WTC11 (cell line): ENCODE results near the gene NUAK1. TPM values are rescaled to one million over a fixed set of nuclear protein-coding genes. Genes with fewer than 3 reads are reported as not detected.

ENCODE experiments used
- ATAC-seq: fragments of 200-7000 bp; cut with Tn5 transposase; 2 replicates; pipeline ENCODE4 v1.10.0; 2021; ENCODE audit warnings: mild to moderate bottlenecking, moderate library complexity
- CTCF ChIA-PET: fragments of 300-600 bp; sonication (Branson Sonifier 250); formaldehyde crosslinking; loops from one replicate; lab custom pipeline; 2021; ENCODE audit warnings: antibody characterized with exemption; lab: Charles Lee
- POLR2A ChIA-PET: fragments of 350-600 bp; sonication (Branson Sonifier 250); formaldehyde crosslinking; loops from one replicate; lab custom pipeline; 2021; ENCODE audit warnings: antibody characterized with exemption; lab: Charles Lee
- DNase-seq: peaks from one replicate; pipeline ENCODE4 v3.0.0; 2021; ENCODE audit warnings: low spot score
- H3K27ac Mint-ChIP-seq: 2 replicates; pipeline ENCODE4 v1.8.0; 2021; ENCODE audit warnings: mixed read lengths
- H3K27me3 Mint-ChIP-seq: 2 replicates; pipeline ENCODE4 v1.8.0; 2021; ENCODE audit warnings: low read depth, mild to moderate bottlenecking, moderate library complexity, mixed read lengths
- H3K36me3 Mint-ChIP-seq: 2 replicates; pipeline ENCODE4 v1.8.0; 2021; ENCODE audit warnings: mixed read lengths
- H3K4me1 Mint-ChIP-seq: 2 replicates; pipeline ENCODE4 v1.8.0; 2022; ENCODE audit warnings: mixed read lengths
- H3K4me3 Mint-ChIP-seq: 2 replicates; pipeline ENCODE4 v1.8.0; 2021; ENCODE audit warnings: mild to moderate bottlenecking, moderate library complexity, mixed read lengths
- H3K9me3 Mint-ChIP-seq: 2 replicates; pipeline ENCODE4 v1.8.0; 2021; ENCODE audit warnings: mixed read lengths
- AR ChIP-seq: fragments of 250-450 bp; sonication (Bioruptor Pico); IDR thresholded peaks from 2 replicates; pipeline ENCODE4 v1.9.0; 2021; ENCODE audit warnings: mild to moderate bottlenecking
- ATF2 ChIP-seq: sonication (generic); formaldehyde crosslinking; IDR thresholded peaks from 2 replicates; pipeline ENCODE4 v1.8.1; 2022; ENCODE audit warnings: low read depth, missing genetic modification reagents, borderline replicate concordance
- CREM ChIP-seq: sonication (generic); formaldehyde crosslinking; IDR thresholded peaks from 2 replicates; pipeline ENCODE4 v1.8.1; 2022; ENCODE audit warnings: mild to moderate bottlenecking, missing genetic modification reagents, moderate library complexity
- E2F5 ChIP-seq: sonication (generic); formaldehyde crosslinking; IDR thresholded peaks from 2 replicates; pipeline ENCODE4 v1.8.1; 2022; ENCODE audit warnings: mild to moderate bottlenecking, moderate library complexity, missing genetic modification reagents
- EMX1 ChIP-seq: fragments of 250-450 bp; sonication (Bioruptor Pico); IDR thresholded peaks from 2 replicates; pipeline ENCODE4 v1.8.0; 2021; ENCODE audit warnings: mild to moderate bottlenecking
- FOXK1 ChIP-seq: sonication (generic); formaldehyde crosslinking; IDR thresholded peaks from 2 replicates; pipeline ENCODE4 v1.8.0; 2022; ENCODE audit warnings: mild to moderate bottlenecking, moderate library complexity, missing genetic modification reagents
- FOXP4 ChIP-seq: sonication (generic); formaldehyde crosslinking; IDR thresholded peaks from 2 replicates; pipeline ENCODE4 v1.8.0; 2022; ENCODE audit warnings: mild to moderate bottlenecking, missing genetic modification reagents
- GRHL2 ChIP-seq: fragments of 250-450 bp; sonication (Bioruptor Pico); IDR thresholded peaks from 2 replicates; pipeline ENCODE4 v1.8.0; 2022; ENCODE audit warnings: mild to moderate bottlenecking, moderate library complexity; ENCODE audit not compliant: insufficient replicate concordance, severe bottlenecking
- IRF2 ChIP-seq: sonication (generic); formaldehyde crosslinking; IDR thresholded peaks from 2 replicates; pipeline ENCODE4 v1.8.0; 2022; ENCODE audit warnings: low read depth, missing genetic modification reagents, borderline replicate concordance
- JUN ChIP-seq: sonication (generic); formaldehyde crosslinking; IDR thresholded peaks from 2 replicates; pipeline ENCODE4 v1.8.0; 2023; ENCODE audit warnings: mild to moderate bottlenecking, missing genetic modification reagents
- MXD4 ChIP-seq: fragments of 250-450 bp; sonication (Bioruptor Pico); IDR thresholded peaks from 2 replicates; pipeline ENCODE4 v1.8.0; 2021; ENCODE audit warnings: mild to moderate bottlenecking, moderate library complexity, borderline replicate concordance
- NFYB ChIP-seq: sonication (generic); formaldehyde crosslinking; conservative IDR thresholded peaks from 2 replicates; pipeline ENCODE4 v1.8.0; 2022; ENCODE audit warnings: low read depth, missing genetic modification reagents
- NR1H2 ChIP-seq: sonication (generic); formaldehyde crosslinking; IDR thresholded peaks from 2 replicates; pipeline ENCODE4 v1.9.0; 2021; ENCODE audit warnings: mild to moderate bottlenecking, moderate library complexity, missing genetic modification reagents
- NR3C1 ChIP-seq: sonication (generic); formaldehyde crosslinking; conservative IDR thresholded peaks from 2 replicates; pipeline ENCODE4 v1.8.1; 2023; ENCODE audit warnings: low read depth, mild to moderate bottlenecking, missing genetic modification reagents
- OVOL2 ChIP-seq: fragments of 250-450 bp; sonication (Bioruptor Pico); IDR thresholded peaks from 2 replicates; pipeline ENCODE4 v1.9.0; 2021; ENCODE audit warnings: mild to moderate bottlenecking, borderline replicate concordance
- PRRX2 ChIP-seq: fragments of 250-450 bp; sonication (Bioruptor Pico); IDR thresholded peaks from 2 replicates; pipeline ENCODE4 v1.8.0; 2021; ENCODE audit warnings: mild to moderate bottlenecking
- RELA ChIP-seq: sonication (generic); formaldehyde crosslinking; IDR thresholded peaks from 2 replicates; pipeline ENCODE4 v1.8.1; 2022; ENCODE audit warnings: missing genetic modification reagents, mild to moderate bottlenecking, borderline replicate concordance
- ZNF121 ChIP-seq: sonication (generic); formaldehyde crosslinking; IDR thresholded peaks from 2 replicates; pipeline ENCODE4 v1.8.0; 2023; ENCODE audit warnings: missing genetic modification reagents
- ZNF232 ChIP-seq: sonication (generic); formaldehyde crosslinking; IDR thresholded peaks from 2 replicates; pipeline ENCODE4 v1.8.0; 2022; ENCODE audit warnings: mild to moderate bottlenecking, missing genetic modification reagents
- ZNF281 ChIP-seq: sonication (generic); formaldehyde crosslinking; IDR thresholded peaks from 2 replicates; pipeline ENCODE4 v1.8.0; 2023; ENCODE audit warnings: mild to moderate bottlenecking, missing genetic modification reagents
- total RNA-seq: library from RNA; stranded (reverse); gene quantifications from 3 replicates; pipeline ENCODE4 v1.2.3, GENCODE V29; 2021

Gene NUAK1
- total RNA-seq, 1 experiment from 2014 or later, result 15.9 TPM

GRCh38 chr12:106187842-106188241 is 49.1 kb upstream of the NUAK1 start:
- Mint-ChIP-seq H3K27ac (no peak overlapping the region), H3K4me3 (no peak overlapping the region), H3K9me3 (peaks cover 5% of the 10 kb centered on the region), H3K4me1 (peaks cover 17% of the 10 kb centered on the region), H3K27me3 (no peaks in the 10 kb centered on the region; the same call in 1 of the 2 replicates), H3K36me3 (no peaks in the 10 kb centered on the region)
- ATAC-seq (no peak), DNase-seq (no peak)
- no peak for TF ChIP-seq NFYB (CRISPR knock-in tag)
- no peak for TF ChIP-seq GRHL2 (CRISPR knock-in tag)
- no peak for TF ChIP-seq CREM (CRISPR knock-in tag)
- TF ChIP-seq FOXP4, result no peak
- ChIA-PET POLR2A (no interaction called here), CTCF (interaction anchor here (1.4 to 2.3 kb wide), 2 partner anchors 39 to 95 kb away, joined by 3 to 11 read pairs; no protein-coding TSS in a partner anchor)

GRCh38 chr12:106187155-106187789 is 48.5 kb upstream of the NUAK1 start:
- H3K36me3 Mint-ChIP-seq, result no peaks in the 10 kb centered on the region
- ChIA-PET CTCF (interaction anchor here (1.4 to 2.3 kb wide), 2 partner anchors 38 to 95 kb away, joined by 3 to 11 read pairs; no protein-coding TSS in a partner anchor), POLR2A (no interaction called here)
- H3K9me3 Mint-ChIP-seq, result no peaks in the 10 kb centered on the region
- peaks cover 17% of the 10 kb centered on the region for H3K4me1 Mint-ChIP-seq
- no peak overlapping the region for H3K27ac Mint-ChIP-seq
- H3K4me3 Mint-ChIP-seq, result no peak overlapping the region
- no peaks in the 10 kb centered on the region; the same call in 1 of the 2 replicates for H3K27me3 Mint-ChIP-seq
- no peak for DNase-seq
- ATAC-seq, result no peak
- TF ChIP-seq IRF2 (CRISPR knock-in tag) (no peak), NR3C1 (CRISPR knock-in tag) (no peak), NR1H2 (CRISPR knock-in tag) (no peak), AR (no peak), E2F5 (CRISPR knock-in tag) (no peak), ZNF232 (CRISPR knock-in tag) (no peak), ATF2 (CRISPR knock-in tag) (no peak), PRRX2 (CRISPR knock-in tag) (no peak)

- no peaks in the 10 kb centered on the region for H3K9me3 Mint-ChIP-seq
- no peaks in the 10 kb centered on the region for H3K27me3 Mint-ChIP-seq
- DNase-seq, result no peak
- H3K4me3 Mint-ChIP-seq, result no peak overlapping the region
- H3K36me3 Mint-ChIP-seq, result no peaks in the 10 kb centered on the region
- H3K4me1 Mint-ChIP-seq, result peaks cover 20% of the 10 kb centered on the region
- no peak for ATAC-seq
- no peak for TF ChIP-seq JUN (CRISPR knock-in tag)
- TF ChIP-seq ZNF281, result no peak
- TF ChIP-seq MXD4, result no peak
- no peak for TF ChIP-seq OVOL2 (CRISPR knock-in tag)
- TF ChIP-seq EMX1 (CRISPR knock-in tag), result no peak
- TF ChIP-seq NFYB (CRISPR knock-in tag), result no peak
- no peak for TF ChIP-seq IRF2 (CRISPR knock-in tag)
- no peak for TF ChIP-seq RELA
- TF ChIP-seq FOXK1 (CRISPR knock-in tag), result no peak
- TF ChIP-seq ZNF121, result no peak
- POLR2A ChIA-PET, result no interaction called here
- H3K27ac Mint-ChIP-seq, result no peak overlapping the region
- CTCF ChIA-PET, result no interaction called here
Measured at GRCh38 chr12:106183735-106184134, 45.0 kb upstream of the NUAK1 start.
